GM10266 (cell line): ENCODE data around the gene CMIP.
"Not testable (repeated sequence)": the region's sequence is repeated elsewhere in the genome, so short reads cannot be mapped to it uniquely, and the experiment has no call there.

Experiments used
- DNase-seq: peaks from one replicate; pipeline ENCODE4 v3.0.0; 2012; ENCODE audit errors: extremely low spot score
- CTCF ChIP-seq: IDR thresholded peaks from 2 replicates; pipeline ENCODE4 v1.5.1; 2012; ENCODE audit warnings: mild to moderate bottlenecking, low read depth; ENCODE audit not compliant: control insufficient read depth, insufficient read depth; ENCODE audit errors: missing control alignments

CMIP gene

GRCh38 chr16:81739503-81739902, 294.9 kb downstream of the CMIP start:
- no peak for DNase-seq
- no peak for TF ChIP-seq CTCF

- peak; percentile 67 for DNase-seq
- TF ChIP-seq CTCF, result no peak
Measured at GRCh38 chr16:81740169-81740568, 295.6 kb downstream of the CMIP start.

- DNase-seq, result not testable (repeated sequence)
Measured at GRCh38 chr16:81741430-81741770, 296.8 kb downstream of the CMIP start.

- TF ChIP-seq CTCF, result no peak
- DNase-seq, result no peak
Measured at GRCh38 chr16:81744385-81744784, 299.8 kb downstream of the CMIP start.

- no peak for TF ChIP-seq CTCF
- DNase-seq, result no peak
Measured at GRCh38 chr16:81744911-81745310, 300.3 kb downstream of the CMIP start.

- TF ChIP-seq CTCF, result no peak
Measured at GRCh38 chr16:81745704-81746558, 301.3 kb downstream of the CMIP start.

GRCh38 chr16:81746566-81746965, 302.0 kb downstream of the CMIP start:
- no peak for DNase-seq
- no peak for TF ChIP-seq CTCF

More at GRCh38 chr16:81745704-81746558, 301.3 kb downstream of the CMIP start:
- peak; percentile 80 for DNase-seq

GRCh38 chr16:81748476-81749198, 304.0 kb downstream of the CMIP start:
- peak; percentile 9 for TF ChIP-seq CTCF
- DNase-seq, result no peak
